ENCODE measurements around the gene FAM171A1.

DNA sequence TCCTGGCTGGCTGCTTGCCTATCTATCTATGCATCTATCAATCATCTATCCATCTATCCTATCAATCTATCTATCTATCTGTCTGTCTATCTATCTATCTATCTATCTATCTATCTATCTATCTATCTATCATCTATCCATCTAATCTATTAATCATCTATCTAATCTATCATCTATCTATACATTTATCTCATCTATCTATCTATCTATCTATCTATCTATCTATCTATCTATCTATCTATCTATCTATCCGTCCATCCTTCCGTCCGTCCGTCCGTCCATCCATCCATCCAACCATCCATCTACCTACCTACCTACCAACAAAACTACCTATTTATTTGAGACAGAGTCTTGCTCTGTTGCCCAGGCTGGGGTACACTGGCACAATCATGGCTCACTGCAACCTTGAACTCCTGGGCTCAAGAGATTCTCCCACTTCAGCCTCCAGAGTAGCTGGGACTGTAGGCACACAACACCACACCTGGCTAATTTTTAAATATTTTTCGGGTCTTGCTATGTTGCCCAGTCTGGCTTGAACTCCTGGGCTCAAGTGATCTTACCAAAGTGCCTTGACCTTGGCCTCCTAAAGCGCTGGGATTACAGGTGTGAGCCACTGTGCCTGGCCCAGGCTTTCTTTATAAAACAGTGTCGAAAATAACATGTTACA lies 107.3 kb downstream of the FAM171A1 start:
- TF ChIP-seq CTCF (IDR thresholded peaks at IDR 0.05) (no peak), POLR2A (IDR thresholded peaks at IDR 0.05) (no peak)

All from body of pancreas (tissue), 4 donors.